Stimulated activated CD8-positive, alpha-beta memory T cell treated with anti-CD3 and anti-CD28 coated beads, Interleukin-12 subunit alpha, Interleukin-12 subunit beta, amount 100 ng/mL, for 24 hours (primary cell): Measurements from ENCODE around the gene KLF15.
"Not testable (repeated sequence)": the region's sequence is repeated elsewhere in the genome, so short reads cannot be mapped to it uniquely, and the experiment has no call there.

Experiments used
- DNase-seq: peaks from one replicate; pipeline ENCODE4 v3.0.0-alpha.2; 2020; ENCODE audit errors: extremely low read depth

The KLF15 gene

GRCh38 chr3:126346466-126346865, 10.7 kb downstream of the KLF15 start:
- DNase-seq = no peak

- DNase-seq = no peak
Observed at GRCh38 chr3:126345641-126346460, 11.4 kb downstream of the KLF15 start.

- no peak for DNase-seq
Observed at GRCh38 chr3:126345231-126345630, 12.0 kb downstream of the KLF15 start.

- DNase-seq = no peak
Observed at GRCh38 chr3:126344380-126345041, 12.7 kb downstream of the KLF15 start.

GRCh38 chr3:126343649-126344035, 13.6 kb downstream of the KLF15 start:
- no peak for DNase-seq

GRCh38 chr3:126342991-126343648, 14.1 kb downstream of the KLF15 start:
- no peak for DNase-seq

GRCh38 chr3:126342211-126342610, 15.0 kb downstream of the KLF15 start:
- no peak for DNase-seq

- DNase-seq = no peak
Observed at GRCh38 chr3:126341755-126342150, 15.5 kb downstream of the KLF15 start.

GRCh38 chr3:126340943-126341754, 16.1 kb downstream of the KLF15 start:
- no peak for DNase-seq

- no peak for DNase-seq
Observed at GRCh38 chr3:126340596-126340942, 16.6 kb downstream of the KLF15 start.

GRCh38 chr3:126340081-126340511, 17.1 kb downstream of the KLF15 start:
- no peak for DNase-seq

- DNase-seq = no peak
Observed at GRCh38 chr3:126339466-126339865, 17.7 kb downstream of the KLF15 start.

GRCh38 chr3:126338790-126339288, 18.4 kb downstream of the KLF15 start:
- no peak for DNase-seq

GRCh38 chr3:126337980-126338651, 19.1 kb downstream of the KLF15 start:
- DNase-seq = no peak

- DNase-seq = not testable (repeated sequence)
Observed at GRCh38 chr3:126331812-126332336, 25.3 kb downstream of the KLF15 start.

- no peak for DNase-seq
Observed at GRCh38 chr3:126329927-126330725, 27.1 kb downstream of the KLF15 start.

- DNase-seq = no peak
Observed at GRCh38 chr3:126326629-126327028, 30.6 kb downstream of the KLF15 start.

GRCh38 chr3:126322181-126322967, 34.8 kb downstream of the KLF15 start:
- no peak for DNase-seq

- no peak for DNase-seq
Observed at GRCh38 chr3:126321490-126321889, 35.7 kb downstream of the KLF15 start.
